Endodermal cell (in vitro differentiated cells): ENCODE measurements around the gene TRIM10. TPM values are rescaled to one million over a fixed set of nuclear protein-coding genes. Genes with fewer than 3 reads are reported as not detected.
A peak's percentile ranks its signal among the peaks of the same experiment; 100 is the strongest.

Source experiments
- DNase-seq: peaks from one replicate; pipeline ENCODE4 v3.0.0-alpha.2; 2017
- H3K27ac ChIP-seq: 2 replicates; pipeline ENCODE4 v1.5.1; 2013; ENCODE audit warnings: mild to moderate bottlenecking, low read depth, low read length, moderate library complexity
- H3K27me3 ChIP-seq: 2 replicates; pipeline ENCODE4 v1.6.1; 2013; ENCODE audit warnings: mild to moderate bottlenecking, low read length, moderate library complexity; ENCODE audit not compliant: insufficient read depth, control insufficient read depth, poor library complexity, severe bottlenecking
- H3K36me3 ChIP-seq: 2 replicates; pipeline ENCODE4 v1.7.0; 2013; ENCODE audit warnings: mild to moderate bottlenecking, low read length, moderate library complexity; ENCODE audit not compliant: control insufficient read depth, insufficient read depth
- H3K4me1 ChIP-seq: one replicate; pipeline ENCODE4 v1.7.0; 2013; ENCODE audit warnings: low read length; ENCODE audit not compliant: control insufficient read depth, insufficient read depth
- H3K4me3 ChIP-seq: 2 replicates; pipeline ENCODE4 v1.5.1; 2013; ENCODE audit warnings: mild to moderate bottlenecking, low read length, moderate library complexity
- H3K9ac ChIP-seq: 2 replicates; pipeline ENCODE4 v1.6.1; 2013; ENCODE audit warnings: mild to moderate bottlenecking, low read length, moderate library complexity; ENCODE audit not compliant: poor library complexity, severe bottlenecking; ENCODE audit errors: extremely low read depth
- H3K9me3 ChIP-seq: 2 replicates; pipeline ENCODE4 v1.6.1; 2013; ENCODE audit warnings: mild to moderate bottlenecking, low read length, moderate library complexity; ENCODE audit not compliant: control insufficient read depth
- H3K27ac Mint-ChIP-seq: 2 replicates; pipeline ENCODE4 v1.8.0; 2020; ENCODE audit warnings: mixed read lengths
- H3K27me3 Mint-ChIP-seq: 2 replicates; pipeline ENCODE4 v1.8.0; 2021; ENCODE audit warnings: mild to moderate bottlenecking, mixed read lengths; ENCODE audit not compliant: insufficient read depth
- H3K36me3 Mint-ChIP-seq: 2 replicates; pipeline ENCODE4 v1.8.0; 2020; ENCODE audit warnings: low read depth, mixed read lengths
- H3K4me1 Mint-ChIP-seq: 2 replicates; pipeline ENCODE4 v1.8.0; 2020; ENCODE audit warnings: mixed read lengths
- H3K4me3 Mint-ChIP-seq: 2 replicates; pipeline ENCODE4 v1.8.0; 2020; ENCODE audit warnings: mild to moderate bottlenecking, moderate library complexity, mixed read lengths
- H3K9me3 Mint-ChIP-seq: 2 replicates; pipeline ENCODE4 v1.8.0; 2020; ENCODE audit warnings: mild to moderate bottlenecking, mixed read lengths
- WGBS, 2 experiments: methylation state at CpG; one replicate each; pipeline versions ENCODE4 v1.1.5 to v1.1.7; 2013; ENCODE audit warnings: missing lambda C conversion rate in 2 of 2, mixed read lengths in 1 of 2; ENCODE audit not compliant: insufficient coverage in 1 of 2, insufficient read length in 1 of 2; 5-methylcytosine and 5-hydroxymethylcytosine counted together
- total RNA-seq, 2 donors: library from RNA; stranded (reverse); fragmentation: NEBNext Ultra II Directional in 1 of 2; extraction: Animal tissue kit (Norgen Biotek cat#: 25700) in 1 of 2; gene quantifications; 2 replicates in 1 of 2; 3 replicates in 1 of 2; pipeline ENCODE4 v1.2.1, GENCODE V29; 2021
- TF ChIP-seq, protein P1 (sequence below): fragments of 200-600 bp; sonication (generic); conservative IDR thresholded peaks from 2 replicates; pipeline ENCODE4 v1.5.0; 2021; ENCODE audit warnings: antibody characterized with exemption, mild to moderate bottlenecking

The TRIM10 gene
- total RNA-seq, 2 donors from 2014 or later, result not detected

DNA sequence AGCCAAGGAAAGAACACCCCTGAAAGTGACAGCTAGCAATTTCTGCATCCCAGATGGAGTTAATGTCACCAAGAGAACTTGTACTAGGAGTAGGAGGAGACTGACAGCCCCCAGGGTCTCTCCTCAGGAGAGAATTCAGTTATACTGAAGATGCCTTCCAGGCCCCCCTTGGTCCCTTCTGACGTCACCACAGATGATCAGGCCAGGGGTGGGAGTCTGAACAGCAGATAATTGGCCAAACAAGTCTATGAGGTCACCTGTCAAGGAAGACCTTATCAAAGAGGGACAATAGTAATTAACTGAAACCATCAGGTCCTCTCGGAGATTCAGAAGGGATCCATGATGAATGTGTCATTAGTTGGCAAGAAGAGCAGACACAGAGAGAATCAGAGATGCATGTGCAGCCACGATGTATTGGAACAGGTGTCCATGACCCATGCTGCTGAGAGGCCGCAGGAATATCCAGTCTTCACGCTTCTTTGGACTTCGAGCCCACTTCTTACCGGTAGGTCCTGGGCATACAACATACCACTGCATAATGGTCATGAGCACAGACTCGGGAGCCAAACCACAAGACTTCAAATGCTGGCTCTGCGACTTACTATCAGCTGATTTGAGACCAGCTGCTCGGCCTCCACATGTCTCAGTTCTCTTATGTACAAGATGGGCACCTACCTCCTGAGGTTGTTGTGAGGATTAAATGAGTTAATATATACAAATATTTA, 10.2 kb downstream of the TRIM10 start:
- H3K36me3 ChIP-seq, result no peaks in the 10 kb centered on the region
- H3K27ac ChIP-seq, result no peak overlapping the region
- no peaks in the 10 kb centered on the region for H3K4me1 ChIP-seq
- no peaks in the 10 kb centered on the region for H3K9me3 ChIP-seq
- TF ChIP-seq, protein P1, sequence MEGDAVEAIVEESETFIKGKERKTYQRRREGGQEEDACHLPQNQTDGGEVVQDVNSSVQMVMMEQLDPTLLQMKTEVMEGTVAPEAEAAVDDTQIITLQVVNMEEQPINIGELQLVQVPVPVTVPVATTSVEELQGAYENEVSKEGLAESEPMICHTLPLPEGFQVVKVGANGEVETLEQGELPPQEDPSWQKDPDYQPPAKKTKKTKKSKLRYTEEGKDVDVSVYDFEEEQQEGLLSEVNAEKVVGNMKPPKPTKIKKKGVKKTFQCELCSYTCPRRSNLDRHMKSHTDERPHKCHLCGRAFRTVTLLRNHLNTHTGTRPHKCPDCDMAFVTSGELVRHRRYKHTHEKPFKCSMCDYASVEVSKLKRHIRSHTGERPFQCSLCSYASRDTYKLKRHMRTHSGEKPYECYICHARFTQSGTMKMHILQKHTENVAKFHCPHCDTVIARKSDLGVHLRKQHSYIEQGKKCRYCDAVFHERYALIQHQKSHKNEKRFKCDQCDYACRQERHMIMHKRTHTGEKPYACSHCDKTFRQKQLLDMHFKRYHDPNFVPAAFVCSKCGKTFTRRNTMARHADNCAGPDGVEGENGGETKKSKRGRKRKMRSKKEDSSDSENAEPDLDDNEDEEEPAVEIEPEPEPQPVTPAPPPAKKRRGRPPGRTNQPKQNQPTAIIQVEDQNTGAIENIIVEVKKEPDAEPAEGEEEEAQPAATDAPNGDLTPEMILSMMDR, result no peak
- peaks cover 48% of the 10 kb centered on the region for H3K27me3 Mint-ChIP-seq
- 88 to 89% methylated on average over 9 to 10 of the region's 10 CpGs for WGBS, 2 experiments
- no peak overlapping the region for H3K27ac Mint-ChIP-seq
- no peaks in the 10 kb centered on the region for H3K36me3 Mint-ChIP-seq
- H3K4me1 Mint-ChIP-seq, result no peaks in the 10 kb centered on the region
- H3K4me3 ChIP-seq, result no peak overlapping the region
- DNase-seq, result no peak
- H3K4me3 Mint-ChIP-seq, result no peak overlapping the region
- peaks cover 9% of the 10 kb centered on the region for H3K27me3 ChIP-seq
- no peak overlapping the region for H3K9ac ChIP-seq
- no peaks in the 10 kb centered on the region for H3K9me3 Mint-ChIP-seq

DNA sequence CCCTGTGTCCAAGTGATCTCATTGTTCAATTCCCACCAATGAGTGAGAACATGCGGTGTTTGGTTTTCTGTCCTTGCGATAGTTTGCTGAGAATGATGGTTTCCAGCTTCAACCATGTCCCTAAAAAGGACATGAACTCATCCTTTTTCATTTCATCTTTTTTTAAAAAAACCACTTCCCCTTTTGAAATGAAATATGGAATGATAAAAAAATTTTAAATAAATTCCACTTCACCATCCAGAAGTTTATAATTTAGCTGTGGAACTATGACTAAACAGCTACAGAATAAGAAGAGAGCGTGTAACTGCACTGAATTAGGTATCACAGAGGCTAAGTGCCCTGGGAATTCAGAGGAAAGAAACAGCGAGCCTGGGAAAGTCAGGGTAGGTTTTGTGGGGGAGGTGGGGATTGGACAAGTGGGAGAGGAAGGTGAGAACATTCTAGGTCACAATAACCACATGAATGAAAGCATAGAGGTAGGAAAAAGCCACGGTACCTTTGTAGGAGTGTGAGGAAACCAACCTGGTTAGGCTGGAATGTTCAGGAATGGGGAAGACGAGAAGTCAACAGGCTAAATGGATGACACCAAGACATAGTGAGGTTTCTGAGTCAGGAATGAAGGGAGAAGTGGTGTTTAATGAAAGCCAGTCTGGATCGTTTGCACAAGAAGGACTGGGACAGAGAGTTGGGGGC, 11.0 kb downstream of the TRIM10 start:
- Mint-ChIP-seq H3K27ac (no peak overlapping the region), H3K9me3 (no peaks in the 10 kb centered on the region), H3K27me3 (peaks cover 46% of the 10 kb centered on the region), H3K4me1 (peaks cover 2% of the 10 kb centered on the region), H3K36me3 (no peaks in the 10 kb centered on the region), H3K4me3 (no peak overlapping the region)
- Histone ChIP-seq H3K27me3 (peaks cover 5% of the 10 kb centered on the region), H3K9me3 (no peaks in the 10 kb centered on the region), H3K27ac (no peak overlapping the region), H3K9ac (no peak overlapping the region), H3K4me1 (no peaks in the 10 kb centered on the region), H3K4me3 (no peak overlapping the region), H3K36me3 (no peaks in the 10 kb centered on the region)
- WGBS, 2 experiments, result 90 to 92% methylated on average over 6 to 7 of the region's 7 CpGs
- TF ChIP-seq, protein P1, result no peak
- DNase-seq, result no peak

DNA sequence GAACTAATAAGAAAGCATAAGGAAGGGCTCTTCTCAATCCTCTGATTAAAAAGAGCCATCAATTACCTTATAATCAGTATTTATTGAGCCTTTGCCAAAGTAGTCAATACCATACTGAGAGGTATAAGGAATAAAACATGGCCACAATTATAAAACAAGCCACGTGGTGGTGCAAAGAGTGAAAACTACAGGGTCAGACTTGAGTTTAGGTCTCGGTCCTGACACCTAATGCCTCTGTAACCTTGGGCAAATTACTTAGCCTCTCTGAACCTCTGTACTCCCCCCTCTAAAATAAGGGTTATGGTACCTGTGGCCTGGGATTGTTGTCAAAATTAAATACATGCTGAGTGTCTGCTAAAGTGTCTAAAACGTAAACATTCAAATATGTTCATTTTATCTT, 11.8 kb downstream of the TRIM10 start:
- WGBS, 2 experiments, result 63 to 76% methylated on average over 2 to 3 of the region's 3 CpGs
- no peak for DNase-seq
- Histone ChIP-seq H3K4me3 (no peak overlapping the region), H3K36me3 (no peaks in the 10 kb centered on the region), H3K27me3 (peaks cover 12% of the 10 kb centered on the region), H3K27ac (no peak overlapping the region), H3K9me3 (no peaks in the 10 kb centered on the region), H3K4me1 (no peaks in the 10 kb centered on the region), H3K9ac (no peak overlapping the region)
- TF ChIP-seq, protein P1, result peak; percentile 19
- Mint-ChIP-seq H3K9me3 (no peaks in the 10 kb centered on the region), H3K4me3 (no peak overlapping the region), H3K27ac (no peak overlapping the region), H3K4me1 (peaks cover 2% of the 10 kb centered on the region), H3K27me3 (peaks cover 45% of the 10 kb centered on the region), H3K36me3 (no peaks in the 10 kb centered on the region)
